Measurements from ENCODE around the gene METTL4.

The METTL4 gene, protein sequence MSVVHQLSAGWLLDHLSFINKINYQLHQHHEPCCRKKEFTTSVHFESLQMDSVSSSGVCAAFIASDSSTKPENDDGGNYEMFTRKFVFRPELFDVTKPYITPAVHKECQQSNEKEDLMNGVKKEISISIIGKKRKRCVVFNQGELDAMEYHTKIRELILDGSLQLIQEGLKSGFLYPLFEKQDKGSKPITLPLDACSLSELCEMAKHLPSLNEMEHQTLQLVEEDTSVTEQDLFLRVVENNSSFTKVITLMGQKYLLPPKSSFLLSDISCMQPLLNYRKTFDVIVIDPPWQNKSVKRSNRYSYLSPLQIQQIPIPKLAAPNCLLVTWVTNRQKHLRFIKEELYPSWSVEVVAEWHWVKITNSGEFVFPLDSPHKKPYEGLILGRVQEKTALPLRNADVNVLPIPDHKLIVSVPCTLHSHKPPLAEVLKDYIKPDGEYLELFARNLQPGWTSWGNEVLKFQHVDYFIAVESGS

DNA sequence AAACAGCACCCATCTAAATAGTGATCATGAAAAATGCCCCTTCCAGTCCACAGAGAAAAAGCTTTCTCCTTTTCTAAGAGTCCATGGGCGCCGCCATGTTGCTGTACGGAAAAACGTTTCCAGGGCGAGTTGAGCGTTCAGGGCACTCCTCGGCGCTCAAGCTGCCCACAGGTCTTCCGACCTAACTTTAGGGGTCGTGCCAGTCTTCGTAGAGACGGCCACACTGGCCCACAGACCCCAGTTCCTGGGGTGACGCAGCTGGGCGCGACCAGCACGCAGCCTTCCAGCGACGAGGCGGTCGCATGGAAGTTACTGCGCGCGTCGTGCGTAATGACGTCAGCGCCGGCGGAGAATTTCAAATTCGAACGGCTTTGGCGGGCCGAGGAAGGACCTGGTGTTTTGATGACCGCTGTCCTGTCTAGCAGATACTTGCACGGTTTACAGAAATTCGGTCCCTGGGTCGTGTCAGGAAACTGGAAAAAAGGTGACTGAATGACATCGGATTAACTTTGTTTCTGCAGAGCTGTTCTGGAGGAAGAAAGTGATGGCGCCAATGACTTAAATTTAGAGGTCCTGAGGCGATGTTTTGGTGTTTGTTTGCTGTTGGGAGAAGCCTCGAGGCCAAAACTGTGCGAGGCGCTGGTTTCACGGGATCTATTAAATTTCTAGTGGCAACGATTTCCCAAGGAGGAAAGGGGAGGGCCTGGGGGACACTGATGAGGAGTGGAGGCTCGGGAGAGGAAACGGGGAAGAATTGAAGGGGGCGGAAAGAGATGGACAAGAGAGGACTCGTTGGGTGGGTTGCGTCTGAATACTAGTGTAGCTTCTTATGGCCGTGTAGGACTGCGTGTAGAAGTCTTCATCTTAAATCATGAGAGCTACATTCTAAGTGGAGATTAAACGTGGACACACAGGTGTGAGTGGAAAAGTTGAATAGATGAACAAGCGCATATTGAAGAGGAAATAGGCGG, at the start of gene METTL4, which contains the start of gene NDC80:
METTL4 (minus strand) TSS at position 306 of the 971 bp plus-strand sequence. CDS start 4,289 bp downstream, outside the sequence.
NDC80 (plus strand) TSS at position 358 of the 971 bp plus-strand sequence. CDS start 1,429 bp downstream, outside the sequence.
- DNase-seq = peak; percentile 89

DNA sequence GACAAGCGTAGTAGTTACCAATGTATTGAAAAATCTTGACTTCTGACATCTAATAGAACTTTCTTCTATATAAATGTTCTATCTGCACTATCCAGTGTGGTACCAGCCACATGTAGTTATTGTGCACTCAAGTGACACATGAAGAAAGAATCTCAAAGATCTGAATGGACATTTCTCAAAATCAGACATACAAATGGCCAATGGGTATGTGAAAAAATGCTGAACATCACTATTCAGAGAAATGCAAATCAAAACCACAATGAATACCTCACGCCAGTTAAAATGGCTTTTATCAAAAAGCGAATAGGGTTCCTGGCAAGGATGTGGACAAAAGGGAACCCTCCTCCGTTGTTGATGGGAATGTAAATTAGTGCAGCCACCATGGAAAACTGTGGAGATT, 46.7 kb upstream of the METTL4 start:
- peak; percentile 50 for DNase-seq

DNA sequence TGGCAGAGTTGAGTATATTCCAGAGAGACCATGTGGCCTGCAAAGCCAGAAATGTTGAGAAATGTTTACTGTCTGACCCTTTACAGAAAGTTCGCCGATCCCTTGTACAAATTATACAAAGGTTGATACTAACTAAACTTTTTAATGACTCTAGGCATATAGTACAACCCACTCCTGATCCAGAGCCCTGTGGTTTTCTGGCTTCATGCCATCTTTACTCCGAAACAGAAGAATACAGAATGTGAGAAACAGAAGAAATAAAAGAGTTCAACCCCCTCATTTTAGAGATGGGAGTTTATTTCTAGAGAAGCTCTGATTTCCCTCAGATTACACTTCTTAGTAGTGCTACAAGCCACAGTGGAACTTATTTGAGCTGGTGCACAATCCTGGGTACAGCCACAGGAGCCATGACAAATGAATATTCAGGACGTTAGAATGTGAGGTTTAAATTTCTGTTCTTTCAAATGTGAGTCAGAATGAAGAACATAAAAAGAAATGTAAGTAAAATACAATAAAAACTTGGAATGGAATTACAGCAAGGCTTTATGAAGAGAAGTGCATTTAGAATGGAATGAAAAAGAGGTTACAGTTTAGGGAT, 46.2 kb upstream of the METTL4 start:
- no peak for DNase-seq

DNA sequence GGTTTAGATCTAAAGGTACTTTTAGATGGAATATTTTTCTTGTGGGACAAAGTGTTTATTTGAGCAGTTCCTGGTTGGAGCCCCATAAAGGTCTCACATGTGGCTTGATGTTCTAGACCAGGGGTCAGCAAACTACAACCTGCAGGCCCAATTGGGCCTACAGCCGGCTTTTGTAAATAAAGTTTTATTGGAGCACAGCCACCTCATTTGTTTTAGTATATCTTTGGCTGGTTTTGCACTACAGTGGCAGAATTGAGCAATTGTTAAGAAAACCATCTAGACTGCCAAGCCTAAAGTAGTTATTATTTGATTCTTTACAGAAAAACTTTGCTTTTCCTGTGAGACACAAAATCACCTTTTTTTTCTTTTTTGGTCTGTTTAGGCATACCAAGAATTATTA, 41.7 kb upstream of the METTL4 start:
- DNase-seq = no peak

DNA sequence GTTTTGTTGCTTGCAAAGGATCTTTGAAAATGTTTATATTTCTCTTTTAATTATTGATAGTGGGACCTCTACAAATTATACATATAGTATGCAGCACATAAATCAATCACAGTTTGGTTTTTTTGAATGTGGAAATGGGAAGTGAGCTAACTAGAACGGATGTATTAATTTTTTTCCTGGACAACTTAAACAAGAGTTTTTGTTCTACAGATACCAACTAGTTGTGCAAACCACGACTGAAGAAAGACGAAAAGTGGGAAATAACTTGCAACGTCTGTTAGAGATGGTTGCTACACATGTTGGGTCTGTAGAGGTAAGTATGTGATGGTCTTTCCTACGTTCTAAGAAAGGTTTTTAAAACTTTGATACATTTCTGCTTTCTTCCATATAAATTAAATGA, 39.2 kb upstream of the METTL4 start:
- DNase-seq = no peak

DNA sequence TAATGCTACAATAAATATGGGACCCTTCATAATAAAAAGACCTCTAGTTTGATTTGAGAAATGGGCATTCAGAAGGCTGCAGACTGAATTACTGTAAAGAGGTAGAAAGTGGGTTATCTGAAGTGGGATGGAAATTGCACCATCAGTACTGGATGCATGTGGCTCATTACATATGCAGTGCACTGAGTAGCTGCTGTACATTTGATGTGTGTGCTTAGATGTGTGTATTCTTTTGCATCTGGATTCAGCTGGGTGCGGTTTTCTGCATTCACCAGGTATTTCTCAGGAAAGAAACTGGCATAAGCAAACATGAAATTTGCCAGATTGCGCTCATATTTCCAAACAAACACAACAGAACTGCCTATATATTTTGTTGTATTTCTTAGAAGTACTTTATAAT, 38.3 kb upstream of the METTL4 start:
- DNase-seq = no peak

DNA sequence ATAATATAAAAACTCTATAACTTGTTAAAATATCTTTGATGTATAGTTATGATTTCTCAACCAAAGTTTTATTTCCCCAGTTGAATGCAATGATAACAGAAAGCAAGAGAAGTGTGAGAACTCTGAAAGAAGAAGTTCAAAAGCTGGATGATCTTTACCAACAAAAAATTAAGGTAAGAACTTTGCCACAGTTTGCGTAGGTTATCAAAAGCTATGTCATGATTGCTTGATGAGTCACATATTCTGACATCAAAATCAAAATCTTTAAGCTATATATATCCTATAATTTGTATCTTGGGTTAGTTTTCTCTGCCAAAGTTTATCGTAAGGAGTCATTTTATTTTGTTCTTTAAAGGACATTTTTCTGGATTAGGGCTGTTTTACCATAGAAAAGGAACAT, 35.0 kb upstream of the METTL4 start:
- DNase-seq = no peak

DNA sequence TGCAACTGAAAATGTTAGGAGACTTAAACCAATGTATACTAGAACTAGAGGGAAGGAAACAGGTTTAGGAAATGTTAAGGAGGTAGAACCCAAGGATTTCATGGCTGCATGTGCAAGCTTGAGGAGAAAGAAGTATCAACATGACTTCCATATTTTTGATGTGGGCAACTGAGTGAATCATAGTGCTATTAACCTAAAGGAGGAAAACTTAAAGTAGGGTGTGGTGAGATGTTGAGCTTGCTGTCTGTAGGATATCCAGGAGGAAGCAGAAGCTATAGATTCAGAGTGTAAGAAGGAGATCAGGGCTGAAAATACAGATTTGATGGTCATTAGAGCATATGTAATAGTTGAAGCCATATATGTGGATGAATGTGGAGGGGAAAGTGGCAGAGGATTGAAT, 31.5 kb upstream of the METTL4 start:
- DNase-seq = no peak

DNA sequence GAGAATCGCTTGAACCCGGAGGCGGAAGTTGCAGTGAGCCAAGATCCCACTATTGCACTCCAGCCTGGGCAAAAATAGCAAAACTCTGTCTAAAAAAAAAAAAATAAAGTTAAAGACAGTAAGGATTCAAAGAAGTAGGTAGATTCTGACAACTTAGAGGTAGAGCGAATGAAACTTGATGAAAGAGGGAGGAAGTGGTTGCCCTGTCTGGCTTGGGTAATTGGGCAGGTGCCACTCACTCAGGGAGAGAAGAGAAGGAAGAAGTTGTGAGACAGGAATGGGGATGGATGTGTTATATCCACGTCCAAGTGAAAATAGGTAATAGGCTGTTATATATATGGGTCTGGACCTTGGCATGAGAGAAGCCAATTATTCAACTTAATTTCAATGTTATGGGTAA, 26.3 kb upstream of the METTL4 start:
- no peak for DNase-seq

DNA sequence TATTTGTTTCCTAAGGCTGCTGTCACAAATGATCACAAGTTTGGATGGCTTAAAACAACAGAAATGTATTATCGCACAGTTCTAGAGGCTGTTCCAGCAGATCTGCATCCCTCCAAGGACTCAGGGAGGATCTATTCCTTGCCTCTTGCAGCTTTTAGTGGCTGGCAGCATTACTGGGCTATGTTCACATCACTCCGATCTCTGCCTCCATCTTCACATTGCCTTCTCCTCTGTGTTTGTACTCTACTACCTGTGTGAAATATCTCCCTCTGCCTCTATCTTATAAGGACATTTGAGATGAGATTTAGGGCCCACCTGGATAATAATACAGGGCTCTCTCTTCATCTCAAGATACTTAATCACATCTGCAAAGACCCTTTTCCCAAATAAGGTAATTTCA, 19.0 kb upstream of the METTL4 start:
- no peak for DNase-seq

DNA sequence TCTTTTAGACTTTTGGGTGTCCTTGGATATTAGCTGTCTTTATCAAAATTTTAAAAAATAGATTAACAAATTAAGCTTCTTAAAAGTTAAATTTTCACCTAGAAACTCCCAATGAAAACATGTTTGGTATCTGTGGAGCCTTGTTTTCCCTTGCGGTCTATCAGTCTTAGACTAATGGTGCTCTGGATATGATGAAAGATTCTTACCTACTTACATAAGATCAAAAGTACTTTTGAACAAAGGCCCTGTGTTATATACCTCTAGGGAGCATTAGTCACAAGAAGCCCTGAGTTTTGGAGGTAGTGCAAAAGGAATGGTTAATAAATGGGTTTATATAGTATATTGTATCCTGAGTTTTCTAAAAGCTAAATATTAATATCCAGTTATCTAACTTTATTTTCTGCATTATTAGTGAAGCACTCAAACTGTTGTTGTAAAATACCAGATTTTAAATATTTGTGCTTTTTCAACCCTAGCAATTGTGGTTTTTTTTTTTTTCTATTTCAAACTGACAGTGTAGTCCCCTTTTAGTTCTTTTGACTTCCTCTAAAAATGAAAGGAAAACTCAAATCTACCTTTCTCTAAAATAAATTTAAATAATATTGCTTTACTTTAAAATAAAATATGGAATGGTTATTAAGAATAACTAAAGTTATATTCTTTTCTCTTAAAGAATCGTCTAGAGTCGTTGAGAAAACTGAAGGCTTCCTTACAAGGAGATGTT, 18.2 kb upstream of the METTL4 start:
- DNase-seq = peak; percentile 26

DNA sequence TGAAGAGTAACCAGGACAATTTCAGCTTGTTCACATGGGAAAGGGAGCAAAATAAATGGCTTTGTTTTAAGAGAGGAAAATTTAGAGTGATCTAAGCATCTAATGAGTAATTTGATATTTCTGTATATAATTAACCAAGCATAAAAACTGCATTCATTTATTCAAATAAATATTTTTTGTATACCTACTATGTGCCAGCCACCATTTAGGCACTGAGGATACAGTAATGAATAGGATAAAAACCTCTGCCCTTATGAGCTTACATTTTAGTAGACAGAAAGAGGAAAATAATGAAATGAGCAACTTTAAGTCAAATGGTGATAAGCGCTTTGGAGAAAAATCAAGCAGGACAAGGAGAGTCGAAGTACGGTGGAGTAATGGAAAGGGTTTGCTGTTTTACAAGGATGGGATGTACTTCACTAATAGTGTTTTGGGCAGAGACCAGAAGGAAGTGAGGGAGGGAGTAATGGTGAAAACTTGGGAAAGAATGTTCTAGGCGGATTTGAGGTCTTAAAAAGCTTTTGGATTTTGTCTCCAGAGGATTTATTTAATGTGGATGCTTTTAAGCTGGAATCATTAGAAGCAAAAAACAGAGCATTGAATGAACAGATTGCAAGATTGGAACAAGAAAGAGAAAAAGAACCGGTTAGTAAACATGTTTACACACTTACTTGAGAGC, 17.5 kb upstream of the METTL4 start:
- peak; percentile 25 for DNase-seq

DNA sequence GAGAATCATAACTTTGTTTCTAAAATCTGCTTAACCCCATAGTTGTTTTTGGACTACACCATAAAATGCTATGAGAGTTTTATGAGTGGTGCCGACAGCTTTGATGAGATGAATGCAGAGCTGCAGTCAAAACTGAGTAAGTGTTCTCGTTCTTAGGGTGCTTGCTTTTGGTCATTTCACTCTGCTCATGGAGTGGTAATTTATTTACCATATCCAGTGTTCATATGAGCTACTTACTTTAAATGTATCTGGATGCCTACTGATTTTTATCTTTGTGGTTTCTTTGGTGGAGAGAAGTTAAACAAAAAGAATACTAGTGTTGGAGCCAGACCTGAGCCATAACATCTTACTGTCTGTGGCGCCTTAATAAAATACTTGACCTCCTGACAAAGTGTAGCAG, 16.5 kb upstream of the METTL4 start:
- no peak for DNase-seq

DNA sequence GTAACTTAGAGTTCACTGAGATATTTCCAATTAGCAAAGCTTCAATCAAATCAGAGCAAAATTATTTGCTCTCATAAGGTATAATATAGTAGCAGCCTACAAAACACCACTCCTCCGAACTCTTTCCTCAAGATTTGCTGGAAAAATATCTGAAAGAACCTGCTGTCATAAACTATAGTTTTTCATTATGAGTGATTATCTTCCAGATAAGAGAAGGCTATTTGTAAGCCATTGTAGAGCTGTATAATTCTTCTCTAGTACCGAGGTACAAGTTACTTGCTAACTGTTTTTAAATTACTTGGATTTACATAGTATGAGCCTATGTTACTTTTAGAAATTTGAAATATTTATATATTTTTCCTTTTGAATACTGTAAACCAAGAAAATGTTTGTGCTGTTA, 2.1 kb upstream of the METTL4 start:
- no peak for DNase-seq

DNA sequence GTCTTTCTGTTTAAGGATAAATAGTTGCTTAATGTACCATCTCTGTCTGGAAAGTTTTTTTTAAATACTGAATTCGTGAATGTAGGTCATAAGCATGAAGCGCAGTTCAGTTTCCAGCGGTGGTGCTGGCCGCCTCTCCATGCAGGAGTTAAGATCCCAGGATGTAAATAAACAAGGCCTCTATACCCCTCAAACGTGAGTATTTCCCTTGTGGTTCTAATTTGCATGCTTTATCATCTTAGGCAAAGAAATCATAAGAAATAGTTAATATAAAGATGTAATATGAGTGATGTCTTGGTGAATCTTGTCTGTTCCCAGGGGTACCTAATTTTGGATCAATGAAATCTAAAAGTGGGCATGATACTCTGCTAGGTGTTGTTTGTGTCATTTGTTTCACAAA, 1.6 kb upstream of the METTL4 start:
- no peak for DNase-seq

DNA sequence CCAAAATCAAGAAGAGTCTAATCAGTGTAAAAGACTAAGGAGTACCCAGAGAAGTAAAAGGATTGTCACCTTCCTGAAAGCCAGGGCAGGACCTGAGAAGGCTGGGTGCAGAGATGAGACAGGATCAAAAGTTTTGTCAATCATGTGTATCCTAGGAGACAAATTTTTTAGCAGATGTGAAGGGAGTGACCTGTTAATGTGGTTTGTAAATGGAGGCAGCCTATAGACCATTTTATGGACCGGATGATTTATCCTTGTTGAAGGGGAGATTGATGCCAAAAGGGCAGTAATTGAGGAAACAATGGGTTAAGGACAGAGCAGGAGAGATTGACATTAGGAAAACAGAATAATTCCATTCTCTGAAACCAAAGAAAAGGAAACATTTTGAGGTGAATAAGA, 865 bp upstream of the METTL4 start:
- DNase-seq = no peak

DNA sequence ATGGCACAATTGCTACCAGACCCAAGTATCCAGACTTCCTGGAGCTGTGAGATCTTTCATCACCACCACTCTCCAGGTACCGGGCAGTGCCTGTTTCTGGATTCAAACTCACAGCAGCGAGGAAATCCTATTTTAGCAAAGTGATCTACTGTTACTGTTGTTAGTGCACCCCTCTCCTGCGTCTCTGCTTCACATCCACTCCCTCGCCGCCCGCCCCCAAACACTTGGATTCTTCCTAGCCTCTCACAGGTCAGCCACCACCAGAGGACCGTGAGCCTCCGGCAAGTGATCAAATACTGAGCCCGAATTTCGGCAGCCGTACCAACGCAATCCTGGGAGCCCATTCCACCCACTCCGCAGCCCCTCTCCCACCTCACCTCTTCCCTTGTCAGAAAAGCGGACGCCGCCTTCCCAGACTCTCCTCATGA, 519 bp downstream of the METTL4 start:
- DNase-seq = peak; percentile 68

DNA sequence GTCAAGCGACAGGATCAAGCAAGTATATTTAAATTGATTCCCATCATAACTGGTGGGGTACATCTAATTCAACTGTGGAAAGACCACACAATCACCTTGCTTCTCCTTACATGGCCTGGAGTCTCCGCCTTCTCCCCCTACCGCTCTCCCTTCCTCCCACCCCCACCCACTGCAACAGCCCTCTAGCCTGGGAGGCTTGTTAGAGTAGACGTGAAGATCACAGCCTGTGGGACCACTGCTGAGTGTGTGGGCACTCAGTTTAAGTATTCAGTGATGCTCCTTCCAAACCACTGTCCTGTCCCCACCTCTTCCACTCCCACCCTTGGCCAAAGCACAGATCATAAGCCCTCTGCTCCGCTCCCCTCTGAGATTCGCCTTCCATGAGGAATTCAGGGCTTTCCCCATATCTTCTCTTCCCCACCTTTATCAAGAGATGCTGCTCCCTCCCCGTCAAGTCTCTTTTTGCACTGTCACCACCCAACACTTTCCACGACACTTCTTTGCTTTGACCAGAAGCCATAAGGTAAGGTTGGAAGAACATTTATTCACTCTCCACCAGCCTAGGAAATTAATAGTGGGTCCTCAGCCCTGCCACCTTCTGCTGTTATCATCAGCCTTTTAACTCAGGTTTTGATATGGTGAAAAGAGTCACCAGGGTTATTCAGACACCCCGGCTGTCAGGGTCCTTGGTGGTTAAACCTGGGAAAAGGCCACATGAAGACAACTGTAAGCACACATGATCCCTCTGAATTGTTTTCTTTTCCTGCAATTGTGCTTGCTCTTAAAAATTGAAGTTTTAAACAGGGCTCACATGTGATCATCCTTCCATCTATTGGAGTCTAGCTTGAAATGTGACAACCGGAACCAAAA, 1.7 kb downstream of the METTL4 start:
- no peak for DNase-seq

DNA sequence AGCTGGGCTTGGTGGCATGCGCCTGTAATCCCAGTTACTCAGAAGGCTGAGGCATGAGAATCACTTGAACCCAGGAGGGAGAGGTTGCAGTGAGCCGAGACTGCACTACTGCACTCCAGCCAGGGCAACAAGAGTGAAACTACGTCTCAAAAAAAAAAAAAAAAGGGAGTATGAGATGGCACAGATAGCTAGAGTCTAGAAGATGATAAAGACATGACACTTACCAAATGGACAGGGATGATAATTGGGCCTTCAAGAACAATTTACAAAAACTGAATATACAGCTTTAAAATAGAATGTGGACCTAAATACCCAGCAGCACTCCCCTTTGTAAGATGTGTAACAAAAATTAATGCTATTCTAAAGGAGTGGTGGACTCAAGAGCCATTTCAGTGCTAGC, 2.7 kb downstream of the METTL4 start:
- no peak for DNase-seq

DNA sequence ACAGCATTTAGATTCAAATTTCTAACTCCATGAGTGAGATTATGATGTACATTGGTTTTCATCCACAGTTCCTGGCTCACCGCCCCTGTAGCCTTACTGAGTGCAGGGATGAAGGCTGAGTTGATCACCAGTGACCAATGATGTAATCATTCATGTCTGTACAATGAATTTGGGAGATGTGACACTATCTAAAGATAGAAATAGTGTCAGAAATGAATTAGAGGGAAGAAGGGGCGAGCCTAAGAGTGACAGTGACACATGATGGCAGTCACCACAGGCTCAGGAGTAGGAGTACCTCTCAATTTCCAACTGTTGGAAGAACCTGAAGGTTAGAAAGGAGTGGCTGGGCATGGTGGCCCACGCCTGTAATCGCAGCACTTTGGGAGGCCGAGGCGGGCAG, 3.2 kb downstream of the METTL4 start:
- no peak for DNase-seq

DNA sequence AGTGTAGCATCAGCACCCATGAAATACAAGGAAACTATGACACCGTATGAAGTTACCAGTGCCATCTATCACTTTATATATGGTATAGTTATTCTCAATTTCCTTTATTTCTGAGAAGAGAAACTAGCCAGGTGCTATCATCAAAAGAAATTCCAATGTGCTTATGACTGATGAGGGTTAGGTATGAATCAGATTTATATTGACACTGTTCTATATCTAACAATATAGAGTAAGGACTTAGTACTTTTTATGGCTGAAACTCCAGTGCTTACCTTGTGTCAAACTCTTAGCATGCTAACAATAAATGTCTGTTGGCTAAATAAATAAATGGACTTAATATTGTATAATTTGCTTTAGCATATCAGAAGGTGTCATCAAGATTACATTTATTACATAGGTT, 6.9 kb downstream of the METTL4 start:
- DNase-seq = no peak
